ENCODE data around the gene RBMX.
"Not testable (repeated sequence)": the region's sequence is repeated elsewhere in the genome, so short reads cannot be mapped to it uniquely, and the experiment has no call there.

RBMX gene

DNA sequence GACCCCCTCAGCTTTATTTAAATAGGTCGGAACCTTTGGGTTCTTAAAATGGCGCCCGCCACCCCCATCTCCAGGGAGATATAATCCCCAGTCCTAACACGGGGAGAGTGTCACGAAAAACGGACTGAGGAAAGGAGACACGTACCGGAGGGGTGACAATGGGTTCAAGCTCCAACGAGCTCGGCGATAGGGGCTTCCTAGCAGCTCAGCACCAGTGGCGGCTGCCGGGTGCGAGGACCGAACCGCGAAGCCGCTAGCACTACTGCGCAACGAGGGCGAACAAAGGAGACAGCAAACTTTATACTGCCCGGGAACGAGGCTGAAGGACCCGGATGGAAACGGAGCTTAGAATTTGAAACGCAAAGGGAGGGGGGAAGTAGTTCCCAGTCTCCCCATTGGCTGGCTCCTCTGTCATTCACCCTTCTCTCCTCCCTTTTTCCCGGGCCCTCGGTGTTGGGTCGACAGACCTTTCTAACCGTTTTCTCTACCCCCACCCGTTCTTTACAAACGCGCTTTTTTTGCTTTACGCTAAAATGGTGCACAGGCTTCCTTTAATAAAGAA, at the start of gene RBMX:
TSS of gene RBMX (minus strand) at position 274 of the 562 bp plus-strand sequence. CDS start 1,298 bp downstream, outside the sequence.
- H3K4me1 ChIP-seq (ENCODE audit: control insufficient read depth, insufficient read depth, low read length): no peaks in the 10 kb centered on the region
- H3K4me3 ChIP-seq (ENCODE audit: low read depth, low read length): peak within 1 kb of the TSS; percentile 82
- peaks cover 16% of the 10 kb centered on the region for H3K36me3 ChIP-seq (ENCODE audit: control insufficient read depth, insufficient read depth, low read length)
- peak within 1 kb of the TSS; percentile 98 for H3K9ac ChIP-seq (ENCODE audit: low read depth, low read length)
- H3K27me3 ChIP-seq (ENCODE audit: control insufficient read depth, insufficient read depth, low read length): no peaks in the 10 kb centered on the region
- H3K9me3 ChIP-seq (ENCODE audit: control insufficient read depth, insufficient read depth, low read length): no peaks in the 10 kb centered on the region

- H3K4me3 ChIP-seq (ENCODE audit: low read depth, low read length); H3K9ac ChIP-seq (ENCODE audit: low read depth, low read length); H3K9me3 ChIP-seq (ENCODE audit: control insufficient read depth, insufficient read depth, low read length); H3K36me3 ChIP-seq (ENCODE audit: control insufficient read depth, insufficient read depth, low read length); H3K27me3 ChIP-seq (ENCODE audit: control insufficient read depth, insufficient read depth, low read length); H3K4me1 ChIP-seq (ENCODE audit: control insufficient read depth, insufficient read depth, low read length): not testable (repeated sequence)
These were observed 40.9 kb upstream of the RBMX start for GRCh38 chrX:136921438-136921837.

DNA sequence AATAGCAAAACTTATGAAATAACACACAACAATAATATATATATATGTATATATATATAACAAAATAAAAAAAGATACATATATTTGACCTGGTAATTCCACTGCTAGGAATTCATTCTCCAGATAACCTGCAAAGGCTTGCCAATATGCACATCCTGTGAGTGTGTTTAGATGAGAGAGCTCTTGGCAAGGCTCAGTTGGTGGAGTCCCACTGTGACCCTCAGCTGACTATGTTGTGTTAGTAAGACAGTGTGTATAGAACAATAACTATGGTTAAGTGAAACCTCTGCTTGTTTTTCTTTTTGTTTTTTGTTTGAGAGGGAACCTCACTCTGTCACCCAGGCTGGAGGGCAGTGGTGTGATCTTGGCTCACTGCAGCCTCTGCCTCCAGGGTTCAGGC, 39.5 kb upstream of the RBMX start:
- no peaks in the 10 kb centered on the region for H3K9me3 ChIP-seq (ENCODE audit: control insufficient read depth, insufficient read depth, low read length)
- H3K4me1 ChIP-seq (ENCODE audit: control insufficient read depth, insufficient read depth, low read length): no peaks in the 10 kb centered on the region
- no peaks in the 10 kb centered on the region for H3K27me3 ChIP-seq (ENCODE audit: control insufficient read depth, insufficient read depth, low read length)
- H3K9ac ChIP-seq (ENCODE audit: low read depth, low read length): no peak overlapping the region
- no peak overlapping the region for H3K4me3 ChIP-seq (ENCODE audit: low read depth, low read length)
- H3K36me3 ChIP-seq (ENCODE audit: control insufficient read depth, insufficient read depth, low read length): no peaks in the 10 kb centered on the region

GRCh38 chrX:136916827-136917226, 36.3 kb upstream of the RBMX start:
- Histone ChIP-seq H3K36me3 (ENCODE audit: control insufficient read depth, insufficient read depth, low read length) (no peaks in the 10 kb centered on the region), H3K9ac (ENCODE audit: low read depth, low read length) (no peak overlapping the region), H3K4me3 (ENCODE audit: low read depth, low read length) (no peak overlapping the region), H3K27me3 (ENCODE audit: control insufficient read depth, insufficient read depth, low read length) (no peaks in the 10 kb centered on the region), H3K4me1 (ENCODE audit: control insufficient read depth, insufficient read depth, low read length) (no peaks in the 10 kb centered on the region), H3K9me3 (ENCODE audit: control insufficient read depth, insufficient read depth, low read length) (no peaks in the 10 kb centered on the region)

DNA sequence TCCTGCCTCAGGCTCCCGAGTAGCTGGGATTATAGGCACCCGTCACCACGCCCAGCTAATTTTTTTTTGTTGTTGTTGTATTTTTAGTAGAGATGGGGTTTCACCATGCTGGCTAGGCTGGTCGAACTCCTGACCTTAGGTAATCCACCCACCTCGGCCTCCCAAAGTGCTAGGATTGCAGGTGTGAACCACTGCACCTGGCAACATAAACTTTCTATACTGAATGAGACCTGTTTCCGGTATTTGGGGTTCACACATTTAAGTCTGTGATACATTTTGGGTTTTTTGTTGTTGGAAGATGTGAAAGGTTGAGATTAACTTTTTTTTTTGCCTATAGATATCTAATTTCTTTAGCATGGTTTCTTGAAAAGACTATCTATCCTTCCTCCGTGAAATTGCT, 31.1 kb upstream of the RBMX start:
- H3K27me3 ChIP-seq (ENCODE audit: control insufficient read depth, insufficient read depth, low read length); H3K4me3 ChIP-seq (ENCODE audit: low read depth, low read length); H3K36me3 ChIP-seq (ENCODE audit: control insufficient read depth, insufficient read depth, low read length); H3K9ac ChIP-seq (ENCODE audit: low read depth, low read length); H3K4me1 ChIP-seq (ENCODE audit: control insufficient read depth, insufficient read depth, low read length); H3K9me3 ChIP-seq (ENCODE audit: control insufficient read depth, insufficient read depth, low read length): not testable (repeated sequence)

- no peak overlapping the region for H3K9ac ChIP-seq (ENCODE audit: low read depth, low read length)
- no peaks in the 10 kb centered on the region for H3K9me3 ChIP-seq (ENCODE audit: control insufficient read depth, insufficient read depth, low read length)
- no peaks in the 10 kb centered on the region for H3K27me3 ChIP-seq (ENCODE audit: control insufficient read depth, insufficient read depth, low read length)
- no peaks in the 10 kb centered on the region for H3K36me3 ChIP-seq (ENCODE audit: control insufficient read depth, insufficient read depth, low read length)
- no peak overlapping the region for H3K4me3 ChIP-seq (ENCODE audit: low read depth, low read length)
- H3K4me1 ChIP-seq (ENCODE audit: control insufficient read depth, insufficient read depth, low read length): no peaks in the 10 kb centered on the region
These were observed 30.7 kb upstream of the RBMX start for GRCh38 chrX:136911253-136911652.

DNA sequence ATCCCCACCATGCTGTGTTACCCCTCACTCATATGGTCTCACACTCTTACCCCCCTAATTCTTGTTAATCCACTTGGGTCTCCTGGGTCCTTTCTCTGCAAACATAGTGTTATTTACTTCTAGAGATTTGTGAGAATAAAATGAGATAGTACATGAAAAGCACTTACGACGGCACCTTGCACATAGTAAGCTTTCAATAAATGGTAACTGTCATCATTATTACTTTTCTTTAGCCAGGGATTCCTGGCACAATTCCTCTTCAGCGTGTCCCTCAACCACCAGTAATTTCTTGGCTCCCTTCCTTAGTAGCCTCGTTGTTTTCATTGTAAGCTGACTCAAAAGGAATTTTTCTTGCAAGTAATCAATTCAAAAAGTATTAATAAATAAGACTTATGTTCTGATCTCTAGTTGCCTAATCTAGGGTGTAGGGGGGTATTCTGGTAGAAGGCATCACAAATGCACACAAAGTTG, 30.1 kb upstream of the RBMX start:
- Histone ChIP-seq H3K4me1 (ENCODE audit: control insufficient read depth, insufficient read depth, low read length) (no peaks in the 10 kb centered on the region), H3K4me3 (ENCODE audit: low read depth, low read length) (peak overlapping the region; percentile 33), H3K27me3 (ENCODE audit: control insufficient read depth, insufficient read depth, low read length) (no peaks in the 10 kb centered on the region), H3K9me3 (ENCODE audit: control insufficient read depth, insufficient read depth, low read length) (no peaks in the 10 kb centered on the region), H3K36me3 (ENCODE audit: control insufficient read depth, insufficient read depth, low read length) (no peaks in the 10 kb centered on the region), H3K9ac (ENCODE audit: low read depth, low read length) (no peak overlapping the region)

- Histone ChIP-seq H3K27me3 (ENCODE audit: control insufficient read depth, insufficient read depth, low read length) (no peaks in the 10 kb centered on the region), H3K36me3 (ENCODE audit: control insufficient read depth, insufficient read depth, low read length) (no peaks in the 10 kb centered on the region), H3K9ac (ENCODE audit: low read depth, low read length) (no peak overlapping the region), H3K4me3 (ENCODE audit: low read depth, low read length) (peak overlapping the region; percentile 66), H3K9me3 (ENCODE audit: control insufficient read depth, insufficient read depth, low read length) (no peaks in the 10 kb centered on the region), H3K4me1 (ENCODE audit: control insufficient read depth, insufficient read depth, low read length) (no peaks in the 10 kb centered on the region)
These were observed 29.4 kb upstream of the RBMX start for GRCh38 chrX:136909706-136910564.

GRCh38 chrX:136909119-136909705, 28.7 kb upstream of the RBMX start:
- no peak overlapping the region for H3K9ac ChIP-seq (ENCODE audit: low read depth, low read length)
- H3K4me3 ChIP-seq (ENCODE audit: low read depth, low read length): peak overlapping the region; percentile 66
- no peaks in the 10 kb centered on the region for H3K9me3 ChIP-seq (ENCODE audit: control insufficient read depth, insufficient read depth, low read length)
- H3K27me3 ChIP-seq (ENCODE audit: control insufficient read depth, insufficient read depth, low read length): no peaks in the 10 kb centered on the region
- no peaks in the 10 kb centered on the region for H3K4me1 ChIP-seq (ENCODE audit: control insufficient read depth, insufficient read depth, low read length)
- no peaks in the 10 kb centered on the region for H3K36me3 ChIP-seq (ENCODE audit: control insufficient read depth, insufficient read depth, low read length)

- H3K4me3 ChIP-seq (ENCODE audit: low read depth, low read length): no peak overlapping the region
- no peaks in the 10 kb centered on the region for H3K36me3 ChIP-seq (ENCODE audit: control insufficient read depth, insufficient read depth, low read length)
- H3K9me3 ChIP-seq (ENCODE audit: control insufficient read depth, insufficient read depth, low read length): no peaks in the 10 kb centered on the region
- no peaks in the 10 kb centered on the region for H3K27me3 ChIP-seq (ENCODE audit: control insufficient read depth, insufficient read depth, low read length)
- H3K4me1 ChIP-seq (ENCODE audit: control insufficient read depth, insufficient read depth, low read length): no peaks in the 10 kb centered on the region
- H3K9ac ChIP-seq (ENCODE audit: low read depth, low read length): no peak overlapping the region
These were observed 27.1 kb upstream of the RBMX start for GRCh38 chrX:136907621-136908020.

- no peaks in the 10 kb centered on the region for H3K9me3 ChIP-seq (ENCODE audit: control insufficient read depth, insufficient read depth, low read length)
- no peak overlapping the region for H3K9ac ChIP-seq (ENCODE audit: low read depth, low read length)
- H3K4me1 ChIP-seq (ENCODE audit: control insufficient read depth, insufficient read depth, low read length): no peaks in the 10 kb centered on the region
- no peaks in the 10 kb centered on the region for H3K27me3 ChIP-seq (ENCODE audit: control insufficient read depth, insufficient read depth, low read length)
- H3K36me3 ChIP-seq (ENCODE audit: control insufficient read depth, insufficient read depth, low read length): no peaks in the 10 kb centered on the region
- H3K4me3 ChIP-seq (ENCODE audit: low read depth, low read length): no peak overlapping the region
These were observed 26.5 kb upstream of the RBMX start for GRCh38 chrX:136906921-136907510.
